ENCODE measurements around the gene PDSS2. TPM values are rescaled to one million over a fixed set of nuclear protein-coding genes. Genes with fewer than 3 reads are reported as not detected.

PDSS2 gene
- total and polyA plus RNA-seq, 8 donors, result 2.7 to 10.1 (median 6.2) TPM

DNA sequence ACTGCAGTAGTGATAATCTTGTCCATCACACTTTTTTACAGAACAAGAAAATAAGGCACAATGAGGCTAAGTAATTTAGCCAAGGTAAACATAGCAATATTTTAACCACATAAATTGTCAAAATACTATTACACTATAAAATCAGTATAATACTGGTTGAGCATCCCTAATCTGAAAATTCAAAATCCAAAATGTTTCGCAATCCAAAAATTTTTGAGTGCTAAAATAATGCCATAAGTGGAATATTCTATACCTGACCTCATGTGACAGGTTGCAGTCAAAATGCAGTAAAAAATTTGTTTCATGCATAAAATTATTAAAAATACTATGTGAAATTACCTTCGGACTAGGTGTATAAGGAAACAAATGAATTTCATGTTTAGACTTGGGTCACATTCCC lies 101.5 kb downstream of the PDSS2 start:
- WGBS, 2 donors, result 95 to 99% methylated on average over 2 of the region's 2 CpGs
- Histone ChIP-seq H3K36me3 (no peaks in the 10 kb centered on the region), H3K27me3 (no peaks in the 10 kb centered on the region), H3K4me3 (no peak overlapping the region), H3K27ac (no peak overlapping the region), H3K4me1 (peaks cover 0 to 6% (median 0%) of the 10 kb centered on the region in 3 donors), H3K9me3 (no peaks in the 10 kb centered on the region)
- DNase-seq (no peak), FAIRE-seq (no peak), ATAC-seq (no peak)
- intact Hi-C loops (cut with DNase I), result no loop called here
- no peak for TF ChIP-seq CTCF (IDR thresholded peaks at IDR 0.05)

DNA sequence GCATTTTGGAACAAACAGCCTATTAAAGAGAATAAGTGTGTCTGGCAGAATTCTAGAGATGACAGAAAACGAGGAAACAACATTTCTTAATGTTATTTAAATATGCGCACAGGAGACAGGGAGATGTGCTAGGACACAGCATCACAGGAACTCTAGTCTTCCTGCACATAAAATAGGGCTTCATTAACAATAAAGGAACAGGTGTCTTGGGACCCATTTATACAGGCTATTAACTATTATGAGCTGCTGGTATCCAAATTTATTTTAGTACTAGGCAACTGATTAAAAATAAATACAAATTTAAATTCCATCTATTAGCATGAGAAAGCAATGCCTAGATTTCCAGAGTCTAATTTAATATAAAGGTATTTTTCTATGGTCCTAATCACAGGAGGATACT lies 102.3 kb downstream of the PDSS2 start:
- intact Hi-C loops (cut with DNase I), result no loop called here
- DNase-seq, result no peak
- FAIRE-seq, result no peak
- no peak for ATAC-seq
- Histone ChIP-seq H3K36me3 (no peaks in the 10 kb centered on the region), H3K4me1 (peaks cover 0 to 6% (median 0%) of the 10 kb centered on the region in 3 donors), H3K27ac (no peak overlapping the region), H3K27me3 (no peaks in the 10 kb centered on the region), H3K4me3 (no peak overlapping the region), H3K9me3 (no peaks in the 10 kb centered on the region)
- no peak for TF ChIP-seq CTCF (IDR thresholded peaks at IDR 0.05)
- WGBS, 2 donors, result 89 to 92% methylated on average over 2 of the region's 2 CpGs

DNA sequence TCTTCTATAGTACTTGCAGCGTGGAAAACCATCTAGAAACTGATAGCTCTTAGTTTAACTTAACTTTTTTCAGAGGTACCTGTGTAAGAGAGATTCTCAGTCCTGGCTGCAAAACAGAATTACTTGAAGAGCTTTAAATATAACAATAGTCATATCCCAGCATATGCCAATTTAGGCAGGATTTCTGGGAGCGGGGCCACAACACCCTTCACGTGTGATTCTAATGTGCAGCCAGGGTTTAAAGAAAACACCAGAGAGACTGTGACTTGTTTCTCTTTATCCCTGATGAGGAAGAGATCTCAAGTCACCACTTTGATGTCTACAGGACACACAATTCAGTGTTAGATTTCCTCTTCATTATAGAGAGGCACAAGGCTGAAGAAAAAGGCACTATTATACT lies 103.7 kb downstream of the PDSS2 start:
- no peak for ATAC-seq
- H3K27me3 ChIP-seq, result no peaks in the 10 kb centered on the region
- DNase-seq, result no peak
- WGBS, 2 donors, result 92 to 95% methylated on average over 3 of the region's 3 CpGs
- no peaks in the 10 kb centered on the region for H3K9me3 ChIP-seq
- H3K4me1 ChIP-seq, result peaks cover 0 to 6% (median 0%) of the 10 kb centered on the region in 3 donors
- H3K36me3 ChIP-seq, result no peaks in the 10 kb centered on the region
- intact Hi-C loops (cut with DNase I), result no loop called here
- TF ChIP-seq CTCF (IDR thresholded peaks at IDR 0.05), result no peak
- H3K27ac ChIP-seq, result no peak overlapping the region
- no peak overlapping the region for H3K4me3 ChIP-seq
- no peak for FAIRE-seq

- 37 to 45% methylated on average over 2 of the region's 2 CpGs for WGBS, 2 donors
These were observed 104.9 kb downstream of the PDSS2 start for GRCh38 chr6:107354451-107354850.

More at GRCh38 chr6:107354451-107354850, 104.9 kb downstream of the PDSS2 start:
- no peak overlapping the region for H3K27ac ChIP-seq
- ATAC-seq, result no peak
- no peak overlapping the region for H3K4me3 ChIP-seq
- no peak for FAIRE-seq
- intact Hi-C loops (cut with DNase I), result no loop called here
- TF ChIP-seq CTCF (IDR thresholded peaks at IDR 0.05), result no peak
- H3K4me1 ChIP-seq, result peaks cover 0 to 6% (median 0%) of the 10 kb centered on the region in 3 donors
- no peaks in the 10 kb centered on the region for H3K27me3 ChIP-seq
- H3K9me3 ChIP-seq, result no peaks in the 10 kb centered on the region
- DNase-seq, result no peak
- H3K36me3 ChIP-seq, result no peaks in the 10 kb centered on the region
